Left lung (tissue), 10 donors: ENCODE measurements around the gene GMDS. TPM values are rescaled to one million over a fixed set of nuclear protein-coding genes. Genes with fewer than 3 reads are reported as not detected.
A peak's percentile ranks its signal among the peaks of the same experiment; 100 is the strongest.

ENCODE experiments used
- ATAC-seq: fragments of 200-7000 bp; cut with Tn5 transposase; one replicate; pipeline ENCODE4 v1.9.1; 2020; ENCODE audit warnings: moderate library complexity
- DNase-seq, 4 donors: peaks; one replicate each; pipeline ENCODE4 v3.0.0-alpha.2; 2013 to 2020
- H3K27ac ChIP-seq, 2 donors: fragments of 200-600 bp; sonication (generic) in 1 of 2; one replicate each; pipeline versions ENCODE4 v1.5.0 to v1.8.0; 2020 to 2021
- H3K27me3 ChIP-seq, 2 donors: fragments of 200-600 bp; sonication (generic) in 1 of 2; one replicate each; pipeline versions ENCODE4 v1.5.0 to v1.8.0; 2020 to 2021
- H3K36me3 ChIP-seq, 2 donors: fragments of 200-600 bp; sonication (generic) in 1 of 2; one replicate each; pipeline versions ENCODE4 v1.5.0 to v1.8.0; 2020 to 2021
- H3K4me1 ChIP-seq, 2 donors: fragments of 200-600 bp; one replicate each; pipeline ENCODE4 v1.8.0; 2021
- H3K4me3 ChIP-seq, 2 donors: fragments of 200-600 bp; sonication (generic) in 1 of 2; one replicate each; pipeline versions ENCODE4 v1.5.0 to v1.8.0; 2020 to 2021; ENCODE audit warnings: mild to moderate bottlenecking in 1 of 2
- H3K9me3 ChIP-seq, 2 donors: fragments of 200-600 bp; sonication (generic) in 1 of 2; one replicate each; pipeline versions ENCODE4 v1.5.0 to v1.8.0; 2020 to 2021
- intact Hi-C, 2 donors: fragments of 100-400 bp; cut with DNase I; formaldehyde crosslinking; loops; one replicate each; pipeline versions ENCODE4 v1.11.2 to v1.14.2; 2022
- polyA plus RNA-seq, 6 donors: library from polyadenylated mRNA; unstranded; fragments of 120-200 nt; gene quantifications; one replicate each; pipeline ENCODE4 v1.2.1, GENCODE V29; 2013; ENCODE audit not compliant: insufficient read length in 6 of 6
- total RNA-seq, 2 donors: library from RNA; stranded (reverse); fragmentation: NEBNext Ultra II Directional; extraction: Animal tissue kit (Norgen Biotek cat#: 25700); gene quantifications; one replicate each; pipeline ENCODE4 v1.2.1, GENCODE V29; 2021
- TF ChIP-seq, protein P1 (sequence below), 2 donors: fragments of 200-600 bp; sonication (generic) in 1 of 2; IDR thresholded peaks; one replicate each; pipeline versions ENCODE4 v1.5.0 to v1.8.0; 2021; ENCODE audit warnings: antibody characterized with exemption in 2 of 2
- donor health status: DM: no; HTN: yes; CAD: no.
- donor health status: DM: no; HTN: no; CAD: no.

Gene GMDS
- total and polyA plus RNA-seq, 8 donors: 16.5 to 25.4 (median 21.2) TPM

DNA sequence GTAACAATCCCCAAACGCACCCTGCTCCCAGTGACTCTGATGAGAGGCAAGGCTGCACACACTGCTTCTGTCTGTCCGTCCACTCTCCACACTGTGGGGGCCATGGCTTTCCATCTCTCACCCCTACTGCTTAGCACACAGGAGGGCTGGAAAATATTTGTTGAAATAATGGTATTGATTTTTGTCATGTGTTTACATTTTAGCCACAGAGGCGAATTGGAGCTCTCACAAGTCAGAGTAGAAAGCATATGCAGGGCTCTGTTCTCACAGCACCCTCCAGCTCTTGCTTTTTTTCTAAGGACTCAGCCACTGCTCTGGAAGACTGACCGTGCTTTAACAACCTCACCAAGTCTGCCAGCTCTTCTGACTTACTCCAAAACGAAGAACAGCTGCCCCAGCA lies 273.8 kb downstream of the GMDS start:
- no peaks in the 10 kb centered on the region for H3K27me3 ChIP-seq
- TF ChIP-seq, protein P1, sequence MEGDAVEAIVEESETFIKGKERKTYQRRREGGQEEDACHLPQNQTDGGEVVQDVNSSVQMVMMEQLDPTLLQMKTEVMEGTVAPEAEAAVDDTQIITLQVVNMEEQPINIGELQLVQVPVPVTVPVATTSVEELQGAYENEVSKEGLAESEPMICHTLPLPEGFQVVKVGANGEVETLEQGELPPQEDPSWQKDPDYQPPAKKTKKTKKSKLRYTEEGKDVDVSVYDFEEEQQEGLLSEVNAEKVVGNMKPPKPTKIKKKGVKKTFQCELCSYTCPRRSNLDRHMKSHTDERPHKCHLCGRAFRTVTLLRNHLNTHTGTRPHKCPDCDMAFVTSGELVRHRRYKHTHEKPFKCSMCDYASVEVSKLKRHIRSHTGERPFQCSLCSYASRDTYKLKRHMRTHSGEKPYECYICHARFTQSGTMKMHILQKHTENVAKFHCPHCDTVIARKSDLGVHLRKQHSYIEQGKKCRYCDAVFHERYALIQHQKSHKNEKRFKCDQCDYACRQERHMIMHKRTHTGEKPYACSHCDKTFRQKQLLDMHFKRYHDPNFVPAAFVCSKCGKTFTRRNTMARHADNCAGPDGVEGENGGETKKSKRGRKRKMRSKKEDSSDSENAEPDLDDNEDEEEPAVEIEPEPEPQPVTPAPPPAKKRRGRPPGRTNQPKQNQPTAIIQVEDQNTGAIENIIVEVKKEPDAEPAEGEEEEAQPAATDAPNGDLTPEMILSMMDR (IDR thresholded peaks at IDR 0.05): no peak
- DNase-seq (no peak), ATAC-seq (no peak)
- no peak overlapping the region for H3K4me3 ChIP-seq
- no peak overlapping the region for H3K27ac ChIP-seq
- no peaks in the 10 kb centered on the region for H3K9me3 ChIP-seq
- intact Hi-C loops: no loop called here
- H3K4me1 ChIP-seq: peaks cover 0 to 3% of the 10 kb centered on the region in 2 donors
- H3K36me3 ChIP-seq: no peaks in the 10 kb centered on the region

DNA sequence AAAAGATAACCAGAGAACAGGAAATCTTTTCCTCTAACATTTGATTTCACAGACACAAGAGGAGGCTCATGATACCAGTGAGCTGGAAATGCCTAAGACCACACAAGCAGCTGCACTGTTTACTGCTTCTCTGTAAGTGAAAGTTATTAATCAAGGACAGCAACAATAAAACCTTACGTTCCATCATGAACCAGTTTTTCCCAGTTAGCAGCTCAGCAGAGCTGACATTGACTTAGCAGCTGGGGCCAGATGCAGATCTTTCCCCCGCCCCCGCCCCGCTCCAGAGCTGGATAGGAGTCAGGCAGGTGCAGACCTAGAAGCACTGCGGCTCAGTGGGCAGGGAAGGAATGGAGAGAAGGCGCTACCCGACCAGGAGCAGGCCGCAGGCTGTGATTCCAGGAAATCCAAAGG lies 275.2 kb downstream of the GMDS start:
- TF ChIP-seq, protein P1 (IDR thresholded peaks at IDR 0.05): no peak
- H3K27ac ChIP-seq: no peak overlapping the region
- ATAC-seq (peak; percentile 49), DNase-seq (peak in 2 of 4 donors; percentile 54 to 67)
- H3K4me1 ChIP-seq: peaks cover 0 to 3% of the 10 kb centered on the region in 2 donors
- no peaks in the 10 kb centered on the region for H3K36me3 ChIP-seq
- H3K4me3 ChIP-seq: no peak overlapping the region
- intact Hi-C loops: no loop called here
- no peaks in the 10 kb centered on the region for H3K27me3 ChIP-seq
- H3K9me3 ChIP-seq: no peaks in the 10 kb centered on the region

DNA sequence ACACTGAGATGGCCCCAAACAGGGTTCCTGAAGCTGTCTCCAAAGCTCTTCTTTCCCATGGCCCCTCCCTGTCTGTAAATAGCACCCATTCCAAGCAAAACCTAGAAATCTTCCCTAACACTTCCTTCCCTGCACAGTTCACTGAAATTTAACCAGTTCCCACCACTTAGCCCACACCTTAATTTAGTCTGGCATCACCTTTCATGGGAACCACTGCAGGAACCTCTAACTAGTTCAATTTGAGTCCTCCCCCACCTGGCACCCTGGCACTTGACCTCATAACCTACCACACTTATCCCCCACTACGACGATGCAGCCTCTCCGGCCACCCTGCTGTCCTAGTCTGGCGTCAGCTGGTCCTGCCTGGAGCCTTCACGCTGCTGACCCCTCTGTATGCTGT lies 278.7 kb downstream of the GMDS start:
- Histone ChIP-seq H3K36me3 (no peaks in the 10 kb centered on the region), H3K27me3 (no peaks in the 10 kb centered on the region), H3K27ac (no peak overlapping the region), H3K4me1 (peaks cover 0 to 3% of the 10 kb centered on the region in 2 donors), H3K4me3 (no peak overlapping the region), H3K9me3 (no peaks in the 10 kb centered on the region)
- DNase-seq (no peak), ATAC-seq (no peak)
- intact Hi-C loops: no loop called here
- TF ChIP-seq, protein P1 (IDR thresholded peaks at IDR 0.05): no peak

DNA sequence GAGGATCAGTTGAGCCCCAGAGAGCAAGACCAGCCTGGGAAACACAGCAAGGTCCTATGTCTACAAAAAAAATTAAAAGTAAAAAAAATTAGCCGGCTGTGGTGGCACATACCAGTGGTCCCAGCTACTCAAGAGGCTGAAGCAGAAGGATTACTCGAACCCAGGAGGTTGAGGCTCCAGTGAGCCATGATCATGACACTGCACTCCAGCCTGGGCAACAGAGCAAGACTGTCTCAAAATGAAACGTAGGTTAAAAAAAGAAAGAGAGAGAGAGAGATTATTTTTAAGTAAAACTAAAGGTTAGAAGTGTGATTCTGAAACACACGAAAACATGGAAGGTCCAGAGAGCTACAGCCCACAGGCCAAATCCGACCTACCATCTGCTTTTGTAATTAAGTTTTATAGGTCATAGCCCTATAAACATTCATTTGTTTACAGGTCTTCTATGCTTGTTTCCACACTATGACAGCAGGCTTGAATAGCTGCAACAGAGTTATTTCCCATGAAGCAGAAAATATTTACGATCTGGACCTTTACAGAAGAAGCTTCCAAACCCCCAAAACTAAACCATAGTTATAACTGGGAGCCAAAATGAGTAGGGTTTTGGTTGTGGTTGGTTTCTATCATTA lies 279.7 kb downstream of the GMDS start:
- Histone ChIP-seq H3K27me3 (no peaks in the 10 kb centered on the region), H3K27ac (no peak overlapping the region), H3K4me1 (peaks cover 0 to 3% of the 10 kb centered on the region in 2 donors), H3K9me3 (no peaks in the 10 kb centered on the region), H3K36me3 (no peaks in the 10 kb centered on the region), H3K4me3 (no peak overlapping the region)
- DNase-seq (peak in 2 of 4 donors; percentile 14 to 33), ATAC-seq (no peak)
- intact Hi-C loops: no loop called here
- TF ChIP-seq, protein P1 (IDR thresholded peaks at IDR 0.05): no peak

DNA sequence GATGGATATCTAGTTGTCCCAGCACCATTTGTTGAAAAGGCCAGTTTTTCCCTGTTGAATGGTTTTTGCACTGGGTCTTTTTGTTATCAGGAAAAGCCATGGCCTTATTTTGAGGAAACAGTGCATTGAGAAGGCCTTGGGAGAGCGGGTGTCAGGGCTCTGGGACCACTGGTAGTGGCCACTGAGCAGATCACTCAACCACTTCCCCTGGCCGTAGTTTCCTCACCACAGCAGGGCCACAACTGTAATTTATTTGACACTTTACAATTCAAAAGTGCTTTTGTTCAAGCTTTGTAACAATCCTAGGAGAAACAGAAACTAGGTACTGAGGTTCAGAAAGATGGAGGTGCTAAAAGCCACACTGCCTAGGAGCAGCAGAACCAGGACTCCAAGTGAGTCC lies 281.8 kb downstream of the GMDS start:
- TF ChIP-seq, protein P1 (IDR thresholded peaks at IDR 0.05): no peak
- Histone ChIP-seq H3K4me1 (no peaks in the 10 kb centered on the region), H3K27me3 (no peaks in the 10 kb centered on the region), H3K9me3 (no peaks in the 10 kb centered on the region), H3K27ac (no peak overlapping the region), H3K4me3 (no peak overlapping the region), H3K36me3 (no peaks in the 10 kb centered on the region)
- ATAC-seq: no peak
- intact Hi-C loops: no loop called here
- no peak for DNase-seq
